Suprapubic skin (tissue), 3 donors: ENCODE results near the gene CRNN.

Experiments
- CTCF ChIP-seq, 2 donors: fragments of 200-600 bp in 1 of 2; fragments of 450-650 bp in 1 of 2; sonication (generic) in 1 of 2; IDR thresholded peaks; one replicate each; pipeline ENCODE4 v1.5.1; 2016 to 2019; ENCODE audit warnings: antibody characterized with exemption in 2 of 2, mild to moderate bottlenecking in 1 of 2, moderate library complexity in 1 of 2
- POLR2AphosphoS5 ChIP-seq, 3 donors: sonication (generic); formaldehyde crosslinking; IDR thresholded peaks; one replicate each; pipeline ENCODE4 v1.6.1; 2017; ENCODE audit warnings: antibody characterized with exemption in 3 of 3

GRCh38 chr1:152440635-152441471 is 26.8 kb upstream of the CRNN start:
- TF ChIP-seq CTCF (IDR thresholded peaks at IDR 0.05) (peak; percentile 51 to 79), POLR2AphosphoS5 (IDR thresholded peaks at IDR 0.05) (no peak)
